GM23338 (cell line): ENCODE results near the gene GALNT9.

ENCODE experiments used
- CREB1 ChIP-seq: fragments of 250-450 bp; sonication (Bioruptor Pico); IDR thresholded peaks from 2 replicates; pipeline ENCODE4 v1.5.0; 2020; ENCODE audit warnings: low read depth, mild to moderate bottlenecking, moderate library complexity
- ETS1 ChIP-seq: IDR thresholded peaks from 2 replicates; pipeline ENCODE4 v1.6.1; 2016; ENCODE audit warnings: antibody characterized with exemption
- EZH2 ChIP-seq: fragments of 200-600 bp; sonication (generic); IDR thresholded peaks from one replicate; pipeline ENCODE4 v1.8.0; 2017; ENCODE audit warnings: antibody characterized with exemption, mild to moderate bottlenecking, low read depth; ENCODE audit not compliant: unreplicated experiment
- EZH2phosphoT487 ChIP-seq: fragments of 200-600 bp; sonication (generic); IDR thresholded peaks from one replicate; pipeline ENCODE4 v1.8.1; 2018; ENCODE audit warnings: antibody characterized with exemption; ENCODE audit not compliant: unreplicated experiment
- JUNB ChIP-seq: IDR thresholded peaks from one replicate; pipeline ENCODE4 v1.6.1; 2016; ENCODE audit warnings: antibody characterized with exemption; ENCODE audit not compliant: unreplicated experiment
- POLR2AphosphoS5 ChIP-seq: IDR thresholded peaks from 2 replicates; pipeline ENCODE4 v1.6.1; 2016; ENCODE audit warnings: antibody characterized with exemption, low read depth
- REST ChIP-seq: IDR thresholded peaks from one replicate; pipeline ENCODE4 v1.6.1; 2018; ENCODE audit warnings: antibody characterized with exemption; ENCODE audit not compliant: unreplicated experiment
- STAT1 ChIP-seq: IDR thresholded peaks from one replicate; pipeline ENCODE4 v1.6.1; 2016; ENCODE audit warnings: antibody characterized with exemption; ENCODE audit not compliant: unreplicated experiment
- ZNF114 ChIP-seq: fragments of 250-450 bp; sonication (Bioruptor Pico); IDR thresholded peaks from 2 replicates; pipeline ENCODE4 v1.5.0; 2020; ENCODE audit warnings: mild to moderate bottlenecking, moderate library complexity
- TF ChIP-seq, protein P1 (sequence below), 2 experiments: fragments of 200-600 bp in 1 of 2; sonication (generic) in 1 of 2; conservative IDR thresholded peaks; 2 replicates each; pipeline versions ENCODE4 v1.5.1 to v1.6.1; 2016 to 2017; ENCODE audit warnings: antibody characterized with exemption in 2 of 2, low read depth in 2 of 2, mild to moderate bottlenecking in 2 of 2, moderate library complexity in 1 of 2

DNA sequence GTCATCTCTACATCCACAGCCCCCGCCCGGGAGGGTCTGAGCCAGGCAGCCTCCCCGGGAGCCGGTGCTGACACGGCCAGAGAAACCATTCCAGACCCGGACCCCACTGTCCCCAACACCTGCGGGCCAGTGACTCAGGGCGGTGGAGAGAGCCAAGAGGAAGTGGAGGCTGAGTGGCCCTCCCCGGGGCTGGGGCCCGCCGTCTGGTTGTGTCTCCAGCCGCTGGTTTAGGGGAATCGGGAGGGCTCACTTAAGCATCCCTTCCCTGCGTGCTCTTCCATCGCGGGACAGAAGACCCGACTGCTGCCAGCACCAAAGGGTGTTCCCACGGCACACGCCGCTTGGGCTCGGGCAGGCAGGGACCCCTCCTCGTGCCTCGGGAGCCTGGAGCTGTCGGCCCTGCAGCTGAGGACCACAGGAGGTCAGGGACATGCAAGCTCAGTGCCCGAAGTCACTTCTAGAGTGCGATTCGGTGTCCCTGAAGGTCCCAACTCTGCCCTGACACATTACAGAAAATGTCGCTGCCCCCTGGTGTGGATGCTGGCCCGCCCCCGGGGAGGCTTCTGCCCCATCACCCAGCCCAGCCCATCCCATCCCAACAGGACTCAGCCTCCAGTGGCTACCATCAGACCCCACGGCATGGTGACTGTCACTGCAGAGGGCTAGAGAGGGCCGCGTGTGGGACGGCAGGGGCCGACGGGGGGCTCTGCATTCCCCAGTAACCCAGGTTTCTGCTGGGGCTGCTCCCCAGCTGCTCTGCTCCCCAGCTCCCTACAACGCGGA, 50.8 kb downstream of the GALNT9 start:
- TF ChIP-seq EZH2, result no peak
- TF ChIP-seq, protein P1, sequence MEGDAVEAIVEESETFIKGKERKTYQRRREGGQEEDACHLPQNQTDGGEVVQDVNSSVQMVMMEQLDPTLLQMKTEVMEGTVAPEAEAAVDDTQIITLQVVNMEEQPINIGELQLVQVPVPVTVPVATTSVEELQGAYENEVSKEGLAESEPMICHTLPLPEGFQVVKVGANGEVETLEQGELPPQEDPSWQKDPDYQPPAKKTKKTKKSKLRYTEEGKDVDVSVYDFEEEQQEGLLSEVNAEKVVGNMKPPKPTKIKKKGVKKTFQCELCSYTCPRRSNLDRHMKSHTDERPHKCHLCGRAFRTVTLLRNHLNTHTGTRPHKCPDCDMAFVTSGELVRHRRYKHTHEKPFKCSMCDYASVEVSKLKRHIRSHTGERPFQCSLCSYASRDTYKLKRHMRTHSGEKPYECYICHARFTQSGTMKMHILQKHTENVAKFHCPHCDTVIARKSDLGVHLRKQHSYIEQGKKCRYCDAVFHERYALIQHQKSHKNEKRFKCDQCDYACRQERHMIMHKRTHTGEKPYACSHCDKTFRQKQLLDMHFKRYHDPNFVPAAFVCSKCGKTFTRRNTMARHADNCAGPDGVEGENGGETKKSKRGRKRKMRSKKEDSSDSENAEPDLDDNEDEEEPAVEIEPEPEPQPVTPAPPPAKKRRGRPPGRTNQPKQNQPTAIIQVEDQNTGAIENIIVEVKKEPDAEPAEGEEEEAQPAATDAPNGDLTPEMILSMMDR (conservative IDR thresholded peaks at IDR 0.05; ENCODE audit: low read depth in 2 of 2), result no peak
- no peak for TF ChIP-seq EZH2phosphoT487
- TF ChIP-seq REST, result no peak
- no peak for TF ChIP-seq ETS1
- no peak for TF ChIP-seq STAT1
- no peak for TF ChIP-seq CREB1 (CRISPR knock-in tag)
- TF ChIP-seq POLR2AphosphoS5, result no peak
- TF ChIP-seq ZNF114 (CRISPR knock-in tag), result no peak
- no peak for TF ChIP-seq JUNB
